DOHH2 (cell line): ENCODE measurements around the gene ACTG1.

Experiments
- EZH2phosphoT487 ChIP-seq: fragments of 200-600 bp; sonication (generic); IDR thresholded peaks from 2 replicates; pipeline ENCODE4 v1.6.1; 2017; ENCODE audit warnings: borderline replicate concordance, mild to moderate bottlenecking, antibody characterized with exemption, low read length, moderate library complexity, mixed read lengths
- TF ChIP-seq, protein P1 (sequence below): fragments of 200-600 bp; sonication (generic); IDR thresholded peaks from one replicate; pipeline ENCODE4 v1.5.1; 2014; ENCODE audit warnings: antibody characterized with exemption, mild to moderate bottlenecking, low read depth, low read length; ENCODE audit not compliant: poor library complexity, severe bottlenecking

DNA sequence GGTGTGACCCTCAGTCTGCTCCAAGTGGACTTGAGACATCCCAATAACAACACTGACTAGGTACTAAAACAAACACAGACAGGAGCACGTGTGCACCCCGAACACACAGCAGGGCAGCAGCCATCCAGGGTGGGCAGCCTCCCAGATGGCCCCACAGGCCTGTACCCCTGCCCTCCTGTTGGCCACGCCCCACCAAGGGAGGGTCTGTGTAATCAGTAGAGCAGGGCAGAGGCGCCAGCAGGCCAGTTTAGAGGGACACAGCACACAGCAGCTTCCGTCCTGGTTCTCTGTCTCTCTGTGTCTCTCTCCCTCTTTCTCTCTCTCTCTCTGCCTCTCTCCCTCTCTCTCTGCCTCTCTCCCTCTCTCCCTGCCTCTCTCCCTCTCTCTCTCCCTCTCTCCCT, 21.4 kb downstream of the ACTG1 start:
- TF ChIP-seq, protein P1, sequence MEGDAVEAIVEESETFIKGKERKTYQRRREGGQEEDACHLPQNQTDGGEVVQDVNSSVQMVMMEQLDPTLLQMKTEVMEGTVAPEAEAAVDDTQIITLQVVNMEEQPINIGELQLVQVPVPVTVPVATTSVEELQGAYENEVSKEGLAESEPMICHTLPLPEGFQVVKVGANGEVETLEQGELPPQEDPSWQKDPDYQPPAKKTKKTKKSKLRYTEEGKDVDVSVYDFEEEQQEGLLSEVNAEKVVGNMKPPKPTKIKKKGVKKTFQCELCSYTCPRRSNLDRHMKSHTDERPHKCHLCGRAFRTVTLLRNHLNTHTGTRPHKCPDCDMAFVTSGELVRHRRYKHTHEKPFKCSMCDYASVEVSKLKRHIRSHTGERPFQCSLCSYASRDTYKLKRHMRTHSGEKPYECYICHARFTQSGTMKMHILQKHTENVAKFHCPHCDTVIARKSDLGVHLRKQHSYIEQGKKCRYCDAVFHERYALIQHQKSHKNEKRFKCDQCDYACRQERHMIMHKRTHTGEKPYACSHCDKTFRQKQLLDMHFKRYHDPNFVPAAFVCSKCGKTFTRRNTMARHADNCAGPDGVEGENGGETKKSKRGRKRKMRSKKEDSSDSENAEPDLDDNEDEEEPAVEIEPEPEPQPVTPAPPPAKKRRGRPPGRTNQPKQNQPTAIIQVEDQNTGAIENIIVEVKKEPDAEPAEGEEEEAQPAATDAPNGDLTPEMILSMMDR = no peak
- TF ChIP-seq EZH2phosphoT487 = no peak
